Cardiac fibroblast (primary cell): Measurements from ENCODE around the gene CCM2L.

Source experiments
- DNase-seq, 2 donors: peaks; one replicate each; pipeline versions ENCODE4 v3.0.0 to v3.0.0-alpha.2; 2010; ENCODE audit warnings: low read depth in 2 of 2
- H3K4me3 ChIP-seq, 2 donors: replicated peaks in 1 of 2; 1 replicate in 1 of 2; 2 replicates in 1 of 2; pipeline ENCODE4 v1.5.1; 2011; ENCODE audit warnings: low read depth in 2 of 2, low read length in 2 of 2, mild to moderate bottlenecking in 2 of 2, moderate library complexity in 1 of 2
- CTCF ChIP-seq: IDR thresholded peaks from one replicate; pipeline ENCODE4 v1.5.1; 2011; ENCODE audit warnings: low read depth, mild to moderate bottlenecking, low read length, inconsistent platforms

Gene CCM2L

GRCh38 chr20:32053648-32054047, 43.4 kb downstream of the CCM2L start:
- no peak for DNase-seq
- H3K4me3 ChIP-seq = no peak overlapping the region
- TF ChIP-seq CTCF = no peak

DNA sequence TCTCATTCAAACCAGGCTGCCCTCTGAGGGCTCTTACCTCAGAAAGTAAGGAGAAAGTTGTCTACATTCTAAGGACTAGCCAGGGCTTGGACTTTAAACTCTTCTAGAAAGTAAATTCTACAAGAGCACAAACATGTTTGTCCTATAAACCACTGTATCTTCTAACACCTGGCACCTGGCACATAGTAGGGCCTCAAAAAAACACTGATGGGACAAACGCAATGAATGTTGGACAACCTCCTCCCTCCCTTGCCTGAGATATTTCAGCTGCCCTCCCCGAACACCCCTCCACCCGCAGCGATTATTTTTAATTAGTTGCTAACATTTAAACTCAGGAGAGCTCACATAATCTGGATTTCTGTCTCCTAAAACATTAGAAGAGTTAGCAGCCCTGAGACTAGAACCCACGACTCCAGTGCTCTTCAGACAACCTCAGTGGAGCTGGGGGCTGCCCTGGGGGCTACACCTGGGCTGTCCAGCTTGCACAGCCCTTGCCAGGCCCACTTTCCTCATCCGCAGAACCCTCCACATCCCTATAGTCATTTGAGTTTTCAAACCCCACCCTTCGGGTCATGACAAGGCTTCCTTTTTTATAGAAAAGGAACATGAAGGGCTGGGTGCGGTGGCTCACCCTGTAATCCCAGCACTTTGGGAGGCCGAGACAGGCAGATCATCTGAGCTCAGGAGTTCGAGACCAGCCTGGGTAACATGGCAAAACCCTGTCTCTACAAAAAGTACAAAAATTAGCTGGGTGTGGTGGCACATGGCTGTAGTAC, 46.7 kb downstream of the CCM2L start:
- no peak for TF ChIP-seq CTCF
- no peak overlapping the region for H3K4me3 ChIP-seq
- DNase-seq = no peak

DNA sequence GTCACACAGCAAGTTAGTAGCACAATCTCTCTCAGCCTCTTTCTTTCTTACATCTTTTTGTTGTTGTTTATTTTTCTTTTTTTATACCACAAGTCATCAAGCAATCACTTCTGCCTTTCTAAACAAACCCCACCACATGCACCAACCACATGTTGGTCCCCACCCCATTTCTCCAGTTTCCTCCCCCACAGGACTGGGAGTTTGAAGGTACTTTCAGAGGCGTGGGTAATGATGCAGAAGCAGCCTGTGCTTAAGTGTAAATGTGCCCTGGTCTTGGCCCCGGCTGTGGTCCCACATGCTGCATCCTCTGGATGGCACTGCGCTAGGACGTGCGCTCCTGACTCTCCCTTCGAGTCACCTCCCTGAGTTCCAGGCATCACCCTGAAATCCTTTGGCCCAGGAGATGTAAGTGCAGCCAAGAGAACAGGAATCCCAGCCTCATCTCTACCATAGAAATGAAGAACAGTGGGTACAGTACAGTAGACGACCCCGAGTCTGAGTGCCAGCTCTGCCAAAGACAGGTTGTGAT, 47.5 kb downstream of the CCM2L start:
- H3K4me3 ChIP-seq = no peak overlapping the region
- DNase-seq = no peak
- no peak for TF ChIP-seq CTCF

GRCh38 chr20:32059189-32059588, 49.0 kb downstream of the CCM2L start:
- TF ChIP-seq CTCF = no peak
- DNase-seq = no peak
- H3K4me3 ChIP-seq = no peak overlapping the region

- no peak for TF ChIP-seq CTCF
- H3K4me3 ChIP-seq = no peak overlapping the region
- DNase-seq = no peak
Measured at GRCh38 chr20:32062776-32063170, 52.5 kb downstream of the CCM2L start.

GRCh38 chr20:32063695-32064094, 53.5 kb downstream of the CCM2L start:
- TF ChIP-seq CTCF = no peak
- no peak overlapping the region for H3K4me3 ChIP-seq
- no peak for DNase-seq

GRCh38 chr20:32064667-32065066, 54.4 kb downstream of the CCM2L start:
- no peak overlapping the region for H3K4me3 ChIP-seq
- TF ChIP-seq CTCF = no peak
- no peak for DNase-seq
